SU-DHL-6 (cell line): ENCODE results near the gene NKX2-4.

Source experiments
- H2AFZ ChIP-seq: fragments of 200-600 bp; sonication (generic); 2 replicates; pipeline ENCODE4 v1.6.1; 2014; ENCODE audit warnings: low read depth, mild to moderate bottlenecking, moderate library complexity, mixed read lengths, antibody characterized with exemption, low read length; ENCODE audit not compliant: severe bottlenecking
- H3F3A ChIP-seq: fragments of 200-600 bp; shearing (Covaris generic); 2 replicates; pipeline ENCODE4 v1.6.0; 2016; ENCODE audit warnings: antibody characterized with exemption, mild to moderate bottlenecking; ENCODE audit not compliant: insufficient read depth
- H3K27ac ChIP-seq: fragments of 200-600 bp; sonication (generic); 2 replicates; pipeline ENCODE4 v1.5.1; 2016; ENCODE audit warnings: low read depth, mild to moderate bottlenecking, low read length, moderate library complexity, mixed read lengths
- H3K27me3 ChIP-seq: fragments of 200-600 bp; sonication (generic), shearing (Covaris generic); 2 replicates; pipeline ENCODE4 v1.6.0; 2014; ENCODE audit warnings: mild to moderate bottlenecking, low read length
- H3K36me3 ChIP-seq: fragments of 200-600 bp; sonication (generic); 2 replicates; pipeline ENCODE4 v1.6.1; 2014; ENCODE audit warnings: mild to moderate bottlenecking, low read length, mixed read lengths
- H3K4me2 ChIP-seq: fragments of 300-600, 200-600 bp; shearing (Covaris generic), sonication (generic); 2 replicates; pipeline ENCODE4 v1.6.0; 2014; ENCODE audit warnings: low read length, low read depth, mild to moderate bottlenecking; ENCODE audit not compliant: poor library complexity, severe bottlenecking
- H3K4me3 ChIP-seq: fragments of 200-600 bp; sonication (generic); 2 replicates; pipeline ENCODE4 v1.5.1; 2014; ENCODE audit warnings: antibody characterized with exemption, low read length, mild to moderate bottlenecking, mixed read lengths; ENCODE audit not compliant: insufficient read depth, poor library complexity, severe bottlenecking
- H3K79me2 ChIP-seq: fragments of 200-600 bp; sonication (generic); 2 replicates; pipeline ENCODE4 v1.6.1; 2014; ENCODE audit warnings: mild to moderate bottlenecking, low read length, moderate library complexity; ENCODE audit not compliant: insufficient read depth
- H3K9ac ChIP-seq: fragments of 200-600 bp; sonication (generic); 2 replicates; pipeline ENCODE4 v1.7.0; 2014; ENCODE audit warnings: mild to moderate bottlenecking, low read length
- H3K9me2 ChIP-seq: fragments of 200-600 bp; sonication (generic); replicated peaks from 2 replicates; pipeline ENCODE4 v1.6.1; 2014; ENCODE audit warnings: low read length; ENCODE audit not compliant: insufficient read depth
- H3K9me3 ChIP-seq: fragments of 200-600 bp; sonication (generic); 2 replicates; pipeline ENCODE4 v1.6.1; 2014; ENCODE audit warnings: low read length, mixed read lengths; ENCODE audit not compliant: insufficient read depth
- H4K20me1 ChIP-seq: fragments of 200-600 bp; sonication (generic); 2 replicates; pipeline ENCODE4 v1.6.1; 2014; ENCODE audit warnings: low read depth, mild to moderate bottlenecking, antibody characterized with exemption, low read length, moderate library complexity, mixed read lengths
- EZH2phosphoT487 ChIP-seq: fragments of 200-600 bp; sonication (generic), shearing (Covaris generic); conservative IDR thresholded peaks from 2 replicates; pipeline ENCODE4 v1.6.1; 2018; ENCODE audit warnings: mild to moderate bottlenecking, antibody characterized with exemption, low read length, moderate library complexity, mixed read lengths
- TF ChIP-seq, protein P1 (sequence below): fragments of 200-600 bp; sonication (generic); IDR thresholded peaks from one replicate; pipeline ENCODE4 v1.5.1; 2017; ENCODE audit warnings: antibody characterized with exemption, mild to moderate bottlenecking, low read length, moderate library complexity; ENCODE audit not compliant: insufficient read depth, poor library complexity, severe bottlenecking

NKX2-4 gene

DNA sequence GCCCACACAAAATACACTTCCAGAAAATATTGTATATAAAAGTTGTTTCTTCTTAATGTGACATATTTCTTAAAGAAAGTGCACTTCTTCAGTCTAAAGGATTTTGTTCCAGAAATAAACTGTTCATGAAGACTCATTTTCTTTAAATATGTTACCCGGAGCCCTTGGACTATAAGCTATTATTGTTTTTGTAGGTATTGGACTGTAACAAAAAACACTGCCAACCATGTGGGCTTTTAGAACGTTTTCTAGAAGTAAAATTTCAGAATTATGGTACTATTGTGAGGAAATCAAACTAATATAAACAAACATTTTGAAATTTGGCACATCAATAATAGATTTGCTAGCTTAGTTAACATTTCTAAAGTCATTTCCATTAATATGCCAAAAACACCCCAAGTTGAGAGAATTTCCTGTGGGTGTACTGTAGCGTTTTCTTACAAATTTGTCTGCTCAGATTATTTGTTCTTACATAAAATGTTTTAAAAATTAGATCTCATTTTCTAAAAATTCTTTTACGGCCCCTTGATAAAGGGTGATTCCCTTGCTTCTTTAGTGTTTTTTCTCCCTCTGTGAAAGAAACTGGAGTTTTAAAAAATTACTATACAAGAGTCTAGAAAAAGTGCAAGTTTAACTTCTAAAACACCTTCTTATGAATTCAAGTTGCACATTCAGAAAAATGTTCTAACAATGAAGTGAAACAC is 3.4 kb downstream of the NKX2-4 start:
- no peaks in the 10 kb centered on the region for H3K9me3 ChIP-seq
- no peaks in the 10 kb centered on the region for H3K36me3 ChIP-seq
- no peak overlapping the region for H3K27ac ChIP-seq
- no peak overlapping the region for H3K9ac ChIP-seq
- H3F3A ChIP-seq: peaks cover 11% of the 10 kb centered on the region; the same call in 1 of the 2 replicates
- H4K20me1 ChIP-seq: no peaks in the 10 kb centered on the region
- H3K79me2 ChIP-seq: no peaks in the 10 kb centered on the region
- TF ChIP-seq, protein P1, sequence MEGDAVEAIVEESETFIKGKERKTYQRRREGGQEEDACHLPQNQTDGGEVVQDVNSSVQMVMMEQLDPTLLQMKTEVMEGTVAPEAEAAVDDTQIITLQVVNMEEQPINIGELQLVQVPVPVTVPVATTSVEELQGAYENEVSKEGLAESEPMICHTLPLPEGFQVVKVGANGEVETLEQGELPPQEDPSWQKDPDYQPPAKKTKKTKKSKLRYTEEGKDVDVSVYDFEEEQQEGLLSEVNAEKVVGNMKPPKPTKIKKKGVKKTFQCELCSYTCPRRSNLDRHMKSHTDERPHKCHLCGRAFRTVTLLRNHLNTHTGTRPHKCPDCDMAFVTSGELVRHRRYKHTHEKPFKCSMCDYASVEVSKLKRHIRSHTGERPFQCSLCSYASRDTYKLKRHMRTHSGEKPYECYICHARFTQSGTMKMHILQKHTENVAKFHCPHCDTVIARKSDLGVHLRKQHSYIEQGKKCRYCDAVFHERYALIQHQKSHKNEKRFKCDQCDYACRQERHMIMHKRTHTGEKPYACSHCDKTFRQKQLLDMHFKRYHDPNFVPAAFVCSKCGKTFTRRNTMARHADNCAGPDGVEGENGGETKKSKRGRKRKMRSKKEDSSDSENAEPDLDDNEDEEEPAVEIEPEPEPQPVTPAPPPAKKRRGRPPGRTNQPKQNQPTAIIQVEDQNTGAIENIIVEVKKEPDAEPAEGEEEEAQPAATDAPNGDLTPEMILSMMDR: no peak
- no peak for TF ChIP-seq EZH2phosphoT487
- H3K4me2 ChIP-seq: no peak overlapping the region
- H3K9me2 ChIP-seq: no peaks in the 10 kb centered on the region
- no peak overlapping the region for H2AFZ ChIP-seq
- H3K27me3 ChIP-seq: no peaks in the 10 kb centered on the region
- H3K4me3 ChIP-seq: no peak overlapping the region

DNA sequence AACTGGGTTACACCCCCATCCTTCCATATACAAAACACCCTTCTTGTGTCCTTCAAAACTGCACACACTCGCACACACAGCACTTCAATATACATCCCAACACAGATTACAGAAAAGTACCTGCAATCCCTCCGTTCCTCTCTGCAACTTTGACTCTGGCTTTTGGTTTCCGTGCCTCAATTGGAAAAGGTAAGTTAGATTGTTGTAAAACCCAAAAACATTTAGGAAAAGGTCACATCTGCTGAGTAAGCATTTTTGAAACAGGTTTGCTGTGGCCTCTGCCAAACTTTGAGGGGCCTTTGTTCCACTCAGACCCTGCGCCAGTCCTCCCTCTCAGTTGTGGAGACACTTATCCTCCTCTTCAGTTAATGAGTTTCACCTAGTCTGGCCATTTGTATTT is 4.2 kb downstream of the NKX2-4 start:
- Histone ChIP-seq H4K20me1 (no peaks in the 10 kb centered on the region), H3K9me3 (no peaks in the 10 kb centered on the region), H2AFZ (no peak overlapping the region), H3K27ac (no peak overlapping the region), H3K79me2 (no peaks in the 10 kb centered on the region), H3K36me3 (no peaks in the 10 kb centered on the region), H3K27me3 (no peaks in the 10 kb centered on the region), H3K9me2 (no peaks in the 10 kb centered on the region), H3K9ac (no peak overlapping the region), H3K4me3 (no peak overlapping the region), H3K4me2 (no peak overlapping the region), H3F3A (peaks cover 11% of the 10 kb centered on the region; the same call in 1 of the 2 replicates)
- no peak for TF ChIP-seq EZH2phosphoT487
- TF ChIP-seq, protein P1: no peak

DNA sequence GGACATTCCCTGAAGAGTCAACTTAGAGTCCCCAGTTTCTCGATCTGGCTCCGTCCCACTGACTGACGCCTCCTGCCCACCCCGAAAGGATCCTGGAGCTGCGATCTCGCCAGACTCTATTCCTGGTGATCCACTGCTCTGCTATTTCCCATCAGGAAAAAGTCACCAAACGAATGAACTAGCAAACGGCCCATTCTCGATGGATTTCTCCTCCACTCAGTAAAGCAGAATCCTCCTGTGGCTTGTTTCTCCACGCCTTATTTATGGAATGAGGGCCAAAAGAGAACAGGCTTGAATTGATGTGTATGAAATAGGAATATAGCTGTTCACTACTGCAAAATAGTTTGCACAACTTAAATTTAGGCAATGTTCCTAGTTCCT is 5.4 kb downstream of the NKX2-4 start:
- Histone ChIP-seq H3K36me3 (no peaks in the 10 kb centered on the region), H3K9me2 (no peaks in the 10 kb centered on the region), H4K20me1 (no peaks in the 10 kb centered on the region), H3K9me3 (no peaks in the 10 kb centered on the region), H3K27ac (no peak overlapping the region), H2AFZ (no peak overlapping the region), H3F3A (peaks cover 11% of the 10 kb centered on the region; the same call in 1 of the 2 replicates), H3K4me2 (no peak overlapping the region), H3K4me3 (no peak overlapping the region), H3K9ac (no peak overlapping the region), H3K27me3 (no peaks in the 10 kb centered on the region), H3K79me2 (no peaks in the 10 kb centered on the region)
- TF ChIP-seq EZH2phosphoT487: no peak
- TF ChIP-seq, protein P1: no peak
